GM21529 (cell line): Measurements from ENCODE around the gene NACA2.
"Not testable (repeated sequence)": the region's sequence is repeated elsewhere in the genome, so short reads cannot be mapped to it uniquely, and the experiment has no call there.

Source experiments
- ATAC-seq: cut with Tn5 transposase; IDR thresholded peaks from one replicate; pipeline ENCODE4 v1.9.1; 2021; ENCODE audit not compliant: unreplicated experiment

NACA2 gene

GRCh38 chr17:61579347-61579746, 11.7 kb downstream of the NACA2 start:
- ATAC-seq: no peak

DNA sequence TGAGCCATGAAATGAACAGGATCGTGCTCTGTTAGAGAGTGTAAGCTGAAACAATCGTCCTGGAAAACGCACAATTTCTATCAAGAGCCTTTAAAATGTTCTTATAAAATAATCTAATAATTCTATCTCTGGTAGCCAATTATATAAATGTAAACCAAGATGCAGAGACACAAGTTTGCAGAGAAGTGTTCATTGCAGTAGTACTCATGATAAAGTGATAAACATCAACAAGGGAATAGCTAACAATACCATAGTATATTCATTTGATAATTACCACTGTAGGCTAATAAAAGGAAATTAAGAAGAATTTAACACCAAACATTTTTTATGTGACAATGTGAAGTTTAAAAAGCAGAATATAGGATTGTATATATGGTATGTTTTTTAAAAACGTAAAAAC, 12.4 kb downstream of the NACA2 start:
- ATAC-seq: no peak

- ATAC-seq: no peak
Measured at GRCh38 chr17:61575983-61576382, 15.0 kb downstream of the NACA2 start.

- no peak for ATAC-seq
Measured at GRCh38 chr17:61575352-61575975, 15.6 kb downstream of the NACA2 start.

- no peak for ATAC-seq
Measured at GRCh38 chr17:61574542-61575351, 16.3 kb downstream of the NACA2 start.

- not testable (repeated sequence) for ATAC-seq
Measured at GRCh38 chr17:61572547-61572946, 18.5 kb downstream of the NACA2 start.

GRCh38 chr17:61571624-61572023, 19.4 kb downstream of the NACA2 start:
- ATAC-seq: no peak

DNA sequence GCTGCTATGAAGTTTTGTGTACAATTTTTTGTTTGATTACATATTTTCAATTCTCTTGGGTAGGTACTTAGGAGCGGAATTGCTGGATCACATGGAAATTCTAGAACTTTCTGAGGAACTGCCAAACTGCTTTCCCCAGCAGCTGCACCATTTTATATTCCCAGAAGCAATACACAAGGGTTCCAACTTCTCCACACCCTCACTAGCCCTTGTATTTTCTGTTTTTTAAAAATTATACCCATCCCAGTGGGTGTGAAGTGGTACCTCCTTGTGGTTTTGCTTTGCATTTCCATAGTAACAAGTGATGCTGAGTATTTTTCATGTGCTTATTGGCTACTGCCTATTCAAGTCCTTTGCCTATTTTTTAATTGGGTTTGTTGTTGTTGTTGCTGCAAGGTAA, 20.9 kb downstream of the NACA2 start:
- ATAC-seq: no peak

DNA sequence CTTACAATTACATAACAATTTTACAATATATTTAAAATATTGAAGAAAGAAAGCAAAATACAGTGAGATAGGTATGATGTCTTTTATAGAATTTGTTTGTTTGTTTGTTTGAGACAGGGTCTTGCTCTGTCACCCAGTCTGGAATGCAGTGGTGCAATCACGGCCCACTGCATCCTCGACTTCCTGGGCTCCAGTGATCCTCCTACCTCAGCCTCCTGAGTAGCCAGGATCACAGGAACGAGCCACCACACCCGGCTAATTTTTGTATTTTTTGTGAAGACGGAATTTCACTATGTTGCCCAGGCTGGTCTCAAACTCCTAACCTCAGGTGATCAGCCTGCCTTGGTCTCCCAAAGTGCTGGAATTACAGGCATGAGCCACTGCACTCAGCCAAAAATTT, 21.5 kb downstream of the NACA2 start:
- not testable (repeated sequence) for ATAC-seq

DNA sequence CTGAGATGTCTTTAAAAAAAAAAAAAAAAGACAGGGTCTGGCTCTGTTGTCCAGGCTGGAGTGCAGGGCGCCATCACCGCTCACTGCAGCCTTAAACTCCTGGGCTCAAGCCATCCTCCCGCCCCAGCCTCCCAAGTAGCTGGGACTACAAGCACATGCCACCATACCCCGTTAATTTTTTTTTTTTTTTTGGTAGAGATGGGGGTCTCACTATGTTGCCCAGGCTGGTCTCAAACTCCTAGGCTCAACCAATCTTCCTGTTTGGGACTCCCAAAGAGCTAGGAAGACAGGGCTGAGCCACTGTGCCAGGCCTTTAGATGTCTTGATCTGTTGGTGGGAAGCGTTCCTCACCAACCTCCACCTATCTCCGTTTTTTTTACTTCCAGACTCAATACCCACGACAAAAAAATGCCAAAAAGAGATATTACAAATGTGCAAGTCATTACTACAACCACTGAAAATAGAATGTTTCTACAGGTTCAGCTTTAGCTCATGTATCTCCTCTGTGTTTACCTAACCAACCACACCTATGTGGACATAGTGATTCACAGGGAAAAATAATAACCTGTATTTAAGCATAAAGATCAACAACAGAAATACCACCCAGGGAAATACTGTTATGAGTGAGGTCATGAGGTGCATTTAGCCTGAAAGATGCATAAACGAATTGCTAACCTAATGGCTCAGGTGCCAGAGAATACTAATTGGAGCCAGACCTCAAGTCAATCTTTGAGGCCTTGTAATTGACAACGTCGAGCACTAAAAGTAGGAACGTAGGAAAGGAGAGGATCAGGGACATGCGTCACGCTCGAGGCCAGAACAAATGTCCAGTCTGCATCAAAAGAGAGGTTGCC, 22.6 kb downstream of the NACA2 start:
- no peak for ATAC-seq

DNA sequence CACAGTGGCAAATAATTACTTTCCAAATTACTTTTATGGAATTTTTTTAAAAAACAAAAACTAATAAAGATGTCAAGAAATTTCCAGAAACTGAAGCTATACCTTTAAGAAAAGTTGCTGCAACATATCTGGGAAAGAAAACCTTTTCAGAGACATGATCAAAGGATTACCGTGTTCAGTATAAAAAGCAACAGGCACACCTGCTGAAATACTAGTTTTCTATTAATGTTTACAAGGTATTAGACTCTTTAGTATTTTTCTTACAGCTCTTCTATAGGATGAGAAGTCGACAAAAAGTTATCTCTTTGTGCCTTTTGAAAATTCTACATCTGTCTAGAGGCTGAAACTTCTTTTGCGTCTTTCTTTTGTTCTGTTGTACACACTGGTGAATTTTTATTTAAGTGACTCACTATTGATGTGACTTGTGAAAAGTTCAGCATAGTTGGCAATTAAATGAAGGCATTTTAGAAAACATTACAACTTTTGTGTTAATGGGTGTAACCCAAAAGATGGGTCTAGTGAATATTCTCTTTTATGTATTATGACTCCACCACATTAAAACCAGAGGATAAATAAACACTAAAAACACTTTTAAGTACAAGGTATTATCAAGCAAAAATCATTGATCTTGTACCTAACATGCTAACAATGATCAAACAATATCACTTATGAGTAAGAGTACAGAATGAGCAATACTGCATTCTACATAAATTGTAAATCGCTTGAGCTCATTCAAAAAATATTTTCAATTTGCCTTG, 23.8 kb downstream of the NACA2 start:
- ATAC-seq: no peak

DNA sequence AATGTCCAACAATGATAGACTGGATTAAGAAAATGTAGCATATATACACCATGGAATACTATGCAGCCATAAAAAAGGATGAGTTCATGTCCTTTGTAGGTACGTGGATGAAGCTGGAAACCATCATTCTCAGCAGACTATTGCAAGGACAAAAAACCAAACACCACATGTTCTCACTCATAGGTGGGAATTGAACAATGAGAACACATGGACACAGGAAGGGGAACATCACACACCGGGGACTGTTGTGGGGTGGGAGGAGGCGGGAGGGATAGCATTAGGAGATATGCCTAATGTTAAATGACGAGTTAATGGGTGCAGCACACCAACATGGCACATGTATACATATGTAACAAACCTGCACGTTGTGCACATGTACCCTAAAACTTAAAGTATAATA, 24.6 kb downstream of the NACA2 start:
- not testable (repeated sequence) for ATAC-seq

DNA sequence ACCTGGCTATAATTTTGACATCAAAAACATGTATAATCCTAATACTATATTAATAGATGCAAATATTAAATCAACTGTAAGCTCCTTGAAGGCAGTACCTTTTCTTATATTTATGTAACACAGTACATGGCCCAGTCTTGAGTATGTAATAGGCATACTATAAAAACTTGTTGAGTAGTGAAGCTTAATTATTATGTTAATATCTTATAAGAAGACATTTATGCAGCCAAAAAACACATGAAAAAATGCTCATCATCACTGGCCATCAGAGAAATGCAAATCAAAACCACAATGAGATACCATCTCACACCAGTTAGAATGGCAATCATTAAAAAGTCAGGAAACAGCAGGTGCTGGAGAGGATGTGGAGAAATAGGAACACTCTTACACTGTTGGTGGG, 25.2 kb downstream of the NACA2 start:
- ATAC-seq: not testable (repeated sequence)

DNA sequence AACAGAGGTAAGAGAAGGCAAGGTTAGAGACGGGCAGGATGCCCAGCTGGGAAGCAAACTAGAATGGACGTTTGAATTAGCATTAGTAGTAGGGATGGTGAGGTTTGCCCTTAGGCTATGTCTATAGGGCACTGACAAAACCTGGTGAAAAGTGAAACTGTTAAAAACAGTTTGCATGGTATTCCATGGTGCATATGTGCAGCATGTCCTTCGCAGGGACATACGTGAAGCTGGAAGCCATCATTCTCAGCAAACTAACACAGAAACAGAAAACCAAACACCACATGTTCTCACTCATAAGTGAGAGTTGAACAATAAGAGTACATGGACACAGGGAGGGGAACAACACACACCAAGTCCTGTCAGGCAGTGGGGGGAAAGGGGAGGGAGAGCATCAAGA, 25.8 kb downstream of the NACA2 start:
- ATAC-seq: no peak

DNA sequence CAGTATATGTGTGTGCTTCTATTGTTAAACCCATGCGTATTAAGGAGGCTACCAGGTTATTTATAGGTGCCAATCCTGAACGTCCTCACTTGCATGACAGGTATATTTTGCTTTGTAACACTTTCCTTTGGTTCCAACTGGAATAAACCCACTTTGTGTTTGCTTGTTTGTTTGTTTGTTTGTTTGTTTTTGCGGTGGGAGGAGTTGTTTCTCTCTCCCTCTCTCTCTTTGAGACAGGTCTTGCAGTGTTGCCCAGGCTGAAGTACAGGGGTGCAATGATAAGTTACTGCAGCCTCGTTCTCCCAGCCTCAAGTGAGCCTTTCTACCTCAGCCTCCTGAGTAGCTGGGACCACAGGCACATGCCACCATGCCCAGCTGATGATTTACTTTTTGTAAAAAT, 28.7 kb downstream of the NACA2 start:
- no peak for ATAC-seq

GRCh38 chr17:61561354-61561753, 29.7 kb downstream of the NACA2 start:
- ATAC-seq: no peak

GRCh38 chr17:61560071-61560470, 30.9 kb downstream of the NACA2 start:
- ATAC-seq: no peak

- ATAC-seq: no peak
Measured at GRCh38 chr17:61556224-61557188, 34.5 kb downstream of the NACA2 start.

DNA sequence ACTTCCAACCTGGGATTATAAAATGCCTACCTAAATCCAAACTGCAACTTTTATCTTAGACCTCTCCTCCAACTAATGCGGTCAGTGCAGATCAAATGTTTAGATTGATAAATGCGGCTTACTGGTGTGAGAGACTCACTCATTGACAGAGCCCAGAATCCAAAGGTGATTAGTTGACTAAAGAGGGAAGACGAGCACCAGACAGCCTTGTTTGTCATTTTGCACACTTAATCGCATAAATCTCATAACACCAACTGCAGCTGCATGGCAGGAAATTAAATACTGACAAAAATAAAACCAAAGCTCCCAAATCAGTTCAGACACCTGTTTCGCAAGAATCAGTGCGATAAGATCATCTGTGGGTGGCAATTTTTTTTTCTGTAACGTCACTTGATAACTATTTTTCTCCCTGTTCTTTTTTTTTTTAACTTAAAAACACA, 35.9 kb downstream of the NACA2 start:
- ATAC-seq: no peak

- ATAC-seq: no peak
Measured at GRCh38 chr17:61554209-61554608, 36.8 kb downstream of the NACA2 start.
